A549 (cell line): ENCODE data around the gene PAX8. TPM values are rescaled to one million over a fixed set of nuclear protein-coding genes. Genes with fewer than 3 reads are reported as not detected.

ENCODE experiments used
- ATAC-seq, 2 experiments: fragments of 200-7000 bp in 1 of 2; fragments of >200 bp in 1 of 2; cut with Nextera tagmentation in 1 of 2; cut with Tn5 transposase in 1 of 2; 3 replicates each; pipeline versions ENCODE4 v1.8.0 to v1.9.1; 2018 to 2020; ENCODE audit warnings: mild to moderate bottlenecking in 1 of 2, moderate library complexity in 1 of 2
- CTCF ChIA-PET: fragments of 300-600 bp; sonication (Branson Sonifier 250); formaldehyde crosslinking; extraction: SDS; loops from one replicate; lab custom pipeline; 2021; ENCODE audit warnings: antibody characterized with exemption, inconsistent platforms; lab: Yijun Ruan, JAX
- POLR2A ChIA-PET: fragments of 350-600 bp; formaldehyde crosslinking; extraction: SDS; loops from one replicate; lab custom pipeline; 2021; ENCODE audit warnings: antibody characterized with exemption, inconsistent platforms; lab: Yijun Ruan, JAX
- DNase-seq, 2 experiments: peaks; one replicate each; pipeline versions ENCODE4 v3.0.0 to v3.0.0-alpha.2; 2011 to 2016; ENCODE audit warnings: low read depth in 1 of 2, low spot score in 1 of 2
- FAIRE-seq: peaks from 2 replicates; lab custom pipeline; 2011; peaks lifted over from hg19 to GRCh38; lab: Jason Lieb, UNC
- H3K27ac ChIP-seq, 2 experiments: fragments of >200 bp; sonication (Bioruptor Twin); formaldehyde crosslinking; 3 replicates each; pipeline ENCODE4 v1.5.1; 2016 to 2017
- H3K4me1 ChIP-seq: fragments of >200 bp; sonication (Bioruptor Twin); formaldehyde crosslinking; 3 replicates; pipeline ENCODE4 v1.6.1; 2016
- H3K4me2 ChIP-seq: fragments of >200 bp; sonication (Bioruptor Twin); formaldehyde crosslinking; 3 replicates; pipeline ENCODE4 v1.6.1; 2016
- H3K4me3 ChIP-seq: fragments of >200 bp; sonication (Bioruptor Twin); formaldehyde crosslinking; 3 replicates; pipeline ENCODE4 v1.5.1; 2016
- H3K9me3 ChIP-seq: fragments of >200 bp; sonication (Bioruptor Twin); formaldehyde crosslinking; 3 replicates; pipeline ENCODE4 v1.6.1; 2016
- ATOH8 ChIP-seq: fragments of 250-450 bp; sonication (Bioruptor Pico); IDR thresholded peaks from 2 replicates; pipeline ENCODE4 v1.5.0; 2020; ENCODE audit warnings: low read depth, mild to moderate bottlenecking, moderate library complexity
- BCL3 ChIP-seq: fragments of >200 bp; sonication (Bioruptor Twin); formaldehyde crosslinking; IDR thresholded peaks from 3 replicates; pipeline ENCODE4 v1.6.1; 2016
- CBX2 ChIP-seq: fragments of 200-600 bp; sonication (generic); IDR thresholded peaks from 2 replicates; pipeline ENCODE4 v1.6.1; 2016; ENCODE audit warnings: low read depth, mild to moderate bottlenecking, borderline replicate concordance
- CHD4 ChIP-seq: fragments of 200-600 bp; sonication (generic); IDR thresholded peaks from 2 replicates; pipeline ENCODE4 v1.6.1; 2016; ENCODE audit warnings: antibody characterized with exemption, mild to moderate bottlenecking, borderline replicate concordance
- EP300 ChIP-seq, 2 experiments: fragments of >200 bp; sonication (Bioruptor Twin); formaldehyde crosslinking; IDR thresholded peaks; 2 replicates in 1 of 2; 3 replicates in 1 of 2; pipeline ENCODE4 v1.6.1; 2016 to 2017
- FOSB ChIP-seq: fragments of 250-450 bp; sonication (Bioruptor Pico); IDR thresholded peaks from 2 replicates; pipeline ENCODE4 v1.5.0; 2020; ENCODE audit warnings: mild to moderate bottlenecking, moderate library complexity
- FOSL2 ChIP-seq, 2 experiments: fragments of 450-650 bp in 1 of 2; fragments of >200 bp in 1 of 2; sonication (Bioruptor Twin) in 1 of 2; formaldehyde crosslinking; IDR thresholded peaks; 2 replicates each; pipeline versions ENCODE4 v1.5.0 to v1.6.1; 2016 to 2020; ENCODE audit warnings: mild to moderate bottlenecking in 1 of 2, moderate library complexity in 1 of 2
- HDAC2 ChIP-seq: fragments of 200-600 bp; sonication (generic); IDR thresholded peaks from 2 replicates; pipeline ENCODE4 v1.6.1; 2016
- HEYL ChIP-seq: fragments of 250-450 bp; sonication (Bioruptor Pico); IDR thresholded peaks from 2 replicates; pipeline ENCODE4 v1.8.0; 2021; ENCODE audit warnings: mild to moderate bottlenecking, moderate library complexity
- HOXB13 ChIP-seq: fragments of 250-450 bp; sonication (Bioruptor Pico); IDR thresholded peaks from 2 replicates; pipeline ENCODE4 v1.5.0; 2020; ENCODE audit warnings: low read depth, mild to moderate bottlenecking, moderate library complexity
- JUN ChIP-seq, 2 experiments: fragments of >200 bp; sonication (Bioruptor Twin); formaldehyde crosslinking; IDR thresholded peaks; 2 replicates in 1 of 2; 3 replicates in 1 of 2; pipeline ENCODE4 v1.6.1; 2016 to 2017
- MAFK ChIP-seq: fragments of 450-650 bp; IDR thresholded peaks from 2 replicates; pipeline ENCODE4 v1.6.1; 2014; ENCODE audit not compliant: partially characterized antibody
- MAZ ChIP-seq: fragments of 150-350 bp; IDR thresholded peaks from 2 replicates; pipeline ENCODE4 v1.6.1; 2014; ENCODE audit warnings: antibody characterized with exemption, low read depth, low read length, borderline replicate concordance
- PHF8 ChIP-seq: fragments of 200-600 bp; sonication (generic); IDR thresholded peaks from 2 replicates; pipeline ENCODE4 v1.6.1; 2016; ENCODE audit warnings: low read depth, mild to moderate bottlenecking, antibody characterized with exemption, moderate library complexity, borderline replicate concordance
- RAD21 ChIP-seq, 2 experiments: fragments of >200 bp in 1 of 2; sonication (Bioruptor Twin) in 1 of 2; formaldehyde crosslinking in 1 of 2; IDR thresholded peaks in 1 of 2; conservative IDR thresholded peaks in 1 of 2; 2 replicates in 1 of 2; 3 replicates in 1 of 2; pipeline ENCODE4 v1.6.1; 2012 to 2018; ENCODE audit warnings: inconsistent platforms in 1 of 2
- RFX5 ChIP-seq: fragments of 450-650 bp; IDR thresholded peaks from 2 replicates; pipeline ENCODE4 v1.7.1; 2014; ENCODE audit warnings: antibody characterized with exemption, mild to moderate bottlenecking, moderate library complexity
- SMC3 ChIP-seq: fragments of >200 bp; sonication (Bioruptor Twin); formaldehyde crosslinking; IDR thresholded peaks from 3 replicates; pipeline ENCODE4 v1.6.1; 2018; ENCODE audit warnings: inconsistent platforms
- TFCP2L1 ChIP-seq: fragments of 250-450 bp; sonication (Bioruptor Pico); IDR thresholded peaks from 2 replicates; pipeline ENCODE4 v1.5.0; 2021; ENCODE audit warnings: mild to moderate bottlenecking
- TP53 ChIP-seq: fragments of 250-450 bp; sonication (Bioruptor Pico); IDR thresholded peaks from 2 replicates; pipeline ENCODE4 v1.5.0; 2021; ENCODE audit warnings: mild to moderate bottlenecking, moderate library complexity
- ZFP36 ChIP-seq: fragments of 450-650 bp; IDR thresholded peaks from 2 replicates; pipeline ENCODE4 v1.6.1; 2014; ENCODE audit warnings: borderline replicate concordance; ENCODE audit not compliant: partially characterized antibody
- ZNF302 ChIP-seq: fragments of 250-450 bp; sonication (Bioruptor Pico); IDR thresholded peaks from 2 replicates; pipeline ENCODE4 v1.9.0; 2021; ENCODE audit warnings: inconsistent platforms, mild to moderate bottlenecking, moderate library complexity
- WGBS: methylation state at CpG from one replicate; pipeline ENCODE4 v1.1.6; 2017; ENCODE audit errors: missing lambda C conversion rate; 5-methylcytosine and 5-hydroxymethylcytosine counted together
- polyA plus RNA-seq, 4 experiments: library from polyadenylated mRNA; depleted of rRNA in 3 of 4; stranded (reverse); fragments of >200 nt; fragmentation: RNase III in 1 of 4; extraction: RNeasy Plus Mini Kit Qiagen cat#74134 plus additional on column Dnase treatment in 1 of 4; gene quantifications; 2 replicates in 3 of 4; 3 replicates in 1 of 4; pipeline ENCODE4 v1.2.3, GENCODE V29; 2011 to 2017

PAX8 gene
- polyA plus RNA-seq, 2 of the 4 experiments (the other 2 are of a cell fraction), result 0.71 to 0.81 TPM

GRCh38 chr2:113167962-113168340 lies 110.8 kb downstream of the PAX8 start:
- WGBS, result 83% methylated on average over 6 of the region's 6 CpGs
- H3K27ac ChIP-seq, result no peak overlapping the region
- DNase-seq, result no peak
- no peak for ATAC-seq
- TF ChIP-seq EP300 (IDR thresholded peaks at IDR 0.05) (no peak), HDAC2 (no peak), PHF8 (no peak), TFCP2L1 (CRISPR knock-in tag) (no peak), BCL3 (no peak), TP53 (CRISPR knock-in tag) (no peak), JUN (IDR thresholded peaks at IDR 0.05) (no peak), FOSL2 (IDR thresholded peaks at IDR 0.05) (no peak), FOSL2 (CRISPR knock-in tag; IDR thresholded peaks at IDR 0.05) (no peak), HEYL (CRISPR knock-in tag) (no peak)
- TF ChIP-seq, all 56 proteins: peak for 0
- Histone ChIP-seq H3K4me1 (no peaks in the 10 kb centered on the region), H3K4me3 (no peak overlapping the region), H3K4me2 (no peak overlapping the region), H3K9me3 (no peaks in the 10 kb centered on the region)
- ChIA-PET CTCF (interaction anchor here (1.7 to 2.7 kb wide), 2 partner anchors 31 to 88 kb away, joined by 5 to 12 read pairs; no protein-coding TSS in a partner anchor), POLR2A (no interaction called here)
- no peak for FAIRE-seq

- H3K4me3 ChIP-seq, result no peak overlapping the region
- H3K4me2 ChIP-seq, result no peak overlapping the region
- ChIA-PET POLR2A (no interaction called here), CTCF (interaction anchor here (0.8 to 2.7 kb wide), 4 partner anchors 15 to 87 kb away, joined by 3 to 12 read pairs (median 4); no protein-coding TSS in a partner anchor)
- WGBS, result 61% methylated on average over 12 of the region's 12 CpGs
- H3K27ac ChIP-seq, result no peak overlapping the region
- no peaks in the 10 kb centered on the region for H3K9me3 ChIP-seq
- H3K4me1 ChIP-seq, result no peaks in the 10 kb centered on the region
- no peak for TF ChIP-seq HDAC2
- no peak for TF ChIP-seq MAZ
- TF ChIP-seq HOXB13 (CRISPR knock-in tag), result no peak
- no peak for TF ChIP-seq CHD4
- TF ChIP-seq RAD21 (conservative IDR thresholded peaks at IDR 0.05 in 1 of 2, IDR thresholded peaks at IDR 0.05 in 1 of 2), result no peak
- TF ChIP-seq PHF8, result no peak
- TF ChIP-seq SMC3, result no peak
- TF ChIP-seq FOSB (CRISPR knock-in tag), result no peak
- TF ChIP-seq CBX2, result no peak
- TF ChIP-seq, all 56 proteins: peak for 0
- FAIRE-seq (no peak), ATAC-seq (peak; percentile 71 to 72; a peak in 5 of 6 replicates), DNase-seq (no peak)
These were observed 111.4 kb downstream of the PAX8 start for GRCh38 chr2:113167115-113167932.

- ChIA-PET POLR2A (interaction anchor here (0.8 kb wide), 1 partner anchor 9 kb away, joined by 3 read pairs; no protein-coding TSS in a partner anchor), CTCF (interaction anchor here (1.0 to 2.7 kb wide), 2 partner anchors 16 to 33 kb away, joined by 4 to 12 read pairs; no protein-coding TSS in a partner anchor)
- Histone ChIP-seq H3K9me3 (no peaks in the 10 kb centered on the region), H3K4me1 (no peaks in the 10 kb centered on the region), H3K27ac (no peak overlapping the region), H3K4me2 (no peak overlapping the region), H3K4me3 (no peak overlapping the region)
- DNase-seq (no peak), ATAC-seq (no peak), FAIRE-seq (no peak)
- TF ChIP-seq RFX5 (no peak), RAD21 (conservative IDR thresholded peaks at IDR 0.05 in 1 of 2, IDR thresholded peaks at IDR 0.05 in 1 of 2) (no peak), ZFP36 (no peak), ATOH8 (CRISPR knock-in tag) (no peak), ZNF302 (CRISPR knock-in tag) (no peak), MAFK (no peak), CHD4 (no peak)
- WGBS, result 84% methylated on average over 7 of the region's 7 CpGs
These were observed 112.5 kb downstream of the PAX8 start for GRCh38 chr2:113166187-113166645.

Other genes starting within 250 kb of the PAX8 start
- gene IL36B, start 226.1 kb downstream of the PAX8 start, polyA plus RNA-seq (2011; rRNA removed), result not detected in 2 replicates
- not detected in 3 replicates for gene IL36B, start 226.1 kb downstream of the PAX8 start, polyA plus RNA-seq (2017; fragmentation: RNase III; extraction: RNeasy Plus Mini Kit Qiagen cat#74134 plus additional on column Dnase treatment)
- not detected in 2 replicates for gene IL36RN, start 219.7 kb downstream of the PAX8 start, polyA plus RNA-seq (2011; rRNA removed)
- not detected in 3 replicates for gene IL36RN, start 219.7 kb downstream of the PAX8 start, polyA plus RNA-seq (2017; fragmentation: RNase III; extraction: RNeasy Plus Mini Kit Qiagen cat#74134 plus additional on column Dnase treatment)
- not detected in 2 replicates for gene IL1F10, start 211.0 kb downstream of the PAX8 start, polyA plus RNA-seq (2011; rRNA removed)
- not detected in 3 replicates for gene IL1F10, start 211.0 kb downstream of the PAX8 start, polyA plus RNA-seq (2017; fragmentation: RNase III; extraction: RNeasy Plus Mini Kit Qiagen cat#74134 plus additional on column Dnase treatment)
- not detected in 2 replicates for gene IL1RN, start 151.3 kb downstream of the PAX8 start, polyA plus RNA-seq (2011; rRNA removed)
- 0.13 TPM in 1 of 3 replicates, not detected in the others for gene IL1RN, start 151.3 kb downstream of the PAX8 start, polyA plus RNA-seq (2017; fragmentation: RNase III; extraction: RNeasy Plus Mini Kit Qiagen cat#74134 plus additional on column Dnase treatment)
- 5.4 and 6.7 TPM in 2 replicates for gene PSD4, start 105.0 kb downstream of the PAX8 start, polyA plus RNA-seq (2011; rRNA removed)
- gene PSD4, start 105.0 kb downstream of the PAX8 start, polyA plus RNA-seq (2017; fragmentation: RNase III; extraction: RNeasy Plus Mini Kit Qiagen cat#74134 plus additional on column Dnase treatment), result 13.9 to 21.6 TPM (median 21.1 TPM) in 3 replicates
- 35.7 and 64.6 TPM in 2 replicates for gene ZNG1B, start 158.8 kb upstream of the PAX8 start, polyA plus RNA-seq (2011; rRNA removed)
- gene ZNG1B, start 158.8 kb upstream of the PAX8 start, polyA plus RNA-seq (2017; fragmentation: RNase III; extraction: RNeasy Plus Mini Kit Qiagen cat#74134 plus additional on column Dnase treatment), result 48.3 to 54.0 TPM (median 49.7 TPM) in 3 replicates
- gene FOXD4L1, start 219.7 kb upstream of the PAX8 start, polyA plus RNA-seq (2011; rRNA removed), result 0.28 and 0.30 TPM in 2 replicates
- 0.59 to 0.90 TPM (median 0.67 TPM) in 3 replicates for gene FOXD4L1, start 219.7 kb upstream of the PAX8 start, polyA plus RNA-seq (2017; fragmentation: RNase III; extraction: RNeasy Plus Mini Kit Qiagen cat#74134 plus additional on column Dnase treatment)